OCI-LY7 (cell line): ENCODE measurements around the gene USP11.

Experiments
- EZH2phosphoT487 ChIP-seq: fragments of 200-600 bp; sonication (generic); IDR thresholded peaks from 2 replicates; pipeline ENCODE4 v1.6.1; 2018; ENCODE audit warnings: low read depth, borderline replicate concordance, mild to moderate bottlenecking, mixed run types, antibody characterized with exemption, low read length, moderate library complexity, mixed read lengths
- TF ChIP-seq, protein P1 (sequence below): fragments of 200-600 bp; sonication (generic); conservative IDR thresholded peaks from 2 replicates; pipeline ENCODE4 v1.5.1; 2014; ENCODE audit warnings: mild to moderate bottlenecking, antibody characterized with exemption, low read length, moderate library complexity, mixed read lengths

DNA sequence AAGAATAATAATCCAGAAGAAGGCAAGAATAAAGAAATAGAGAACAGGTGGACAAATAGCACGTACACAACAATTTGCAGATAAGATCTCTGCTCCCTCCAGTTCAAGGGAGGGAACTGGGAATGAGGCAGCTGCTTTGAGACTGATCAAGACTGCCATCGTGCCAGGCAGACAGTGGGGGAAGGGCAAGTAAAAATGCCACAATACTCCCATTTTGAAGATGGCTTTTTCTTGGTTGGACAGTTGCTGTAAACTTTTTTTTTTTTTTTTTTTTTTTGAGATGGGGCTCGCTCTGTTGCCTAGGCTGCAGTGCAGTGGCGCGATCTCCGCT, 17.2 kb downstream of the USP11 start:
- no peak for TF ChIP-seq EZH2phosphoT487
- TF ChIP-seq, protein P1, sequence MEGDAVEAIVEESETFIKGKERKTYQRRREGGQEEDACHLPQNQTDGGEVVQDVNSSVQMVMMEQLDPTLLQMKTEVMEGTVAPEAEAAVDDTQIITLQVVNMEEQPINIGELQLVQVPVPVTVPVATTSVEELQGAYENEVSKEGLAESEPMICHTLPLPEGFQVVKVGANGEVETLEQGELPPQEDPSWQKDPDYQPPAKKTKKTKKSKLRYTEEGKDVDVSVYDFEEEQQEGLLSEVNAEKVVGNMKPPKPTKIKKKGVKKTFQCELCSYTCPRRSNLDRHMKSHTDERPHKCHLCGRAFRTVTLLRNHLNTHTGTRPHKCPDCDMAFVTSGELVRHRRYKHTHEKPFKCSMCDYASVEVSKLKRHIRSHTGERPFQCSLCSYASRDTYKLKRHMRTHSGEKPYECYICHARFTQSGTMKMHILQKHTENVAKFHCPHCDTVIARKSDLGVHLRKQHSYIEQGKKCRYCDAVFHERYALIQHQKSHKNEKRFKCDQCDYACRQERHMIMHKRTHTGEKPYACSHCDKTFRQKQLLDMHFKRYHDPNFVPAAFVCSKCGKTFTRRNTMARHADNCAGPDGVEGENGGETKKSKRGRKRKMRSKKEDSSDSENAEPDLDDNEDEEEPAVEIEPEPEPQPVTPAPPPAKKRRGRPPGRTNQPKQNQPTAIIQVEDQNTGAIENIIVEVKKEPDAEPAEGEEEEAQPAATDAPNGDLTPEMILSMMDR = no peak
